ENCODE results near the gene ZNF787.

The ZNF787 gene

DNA sequence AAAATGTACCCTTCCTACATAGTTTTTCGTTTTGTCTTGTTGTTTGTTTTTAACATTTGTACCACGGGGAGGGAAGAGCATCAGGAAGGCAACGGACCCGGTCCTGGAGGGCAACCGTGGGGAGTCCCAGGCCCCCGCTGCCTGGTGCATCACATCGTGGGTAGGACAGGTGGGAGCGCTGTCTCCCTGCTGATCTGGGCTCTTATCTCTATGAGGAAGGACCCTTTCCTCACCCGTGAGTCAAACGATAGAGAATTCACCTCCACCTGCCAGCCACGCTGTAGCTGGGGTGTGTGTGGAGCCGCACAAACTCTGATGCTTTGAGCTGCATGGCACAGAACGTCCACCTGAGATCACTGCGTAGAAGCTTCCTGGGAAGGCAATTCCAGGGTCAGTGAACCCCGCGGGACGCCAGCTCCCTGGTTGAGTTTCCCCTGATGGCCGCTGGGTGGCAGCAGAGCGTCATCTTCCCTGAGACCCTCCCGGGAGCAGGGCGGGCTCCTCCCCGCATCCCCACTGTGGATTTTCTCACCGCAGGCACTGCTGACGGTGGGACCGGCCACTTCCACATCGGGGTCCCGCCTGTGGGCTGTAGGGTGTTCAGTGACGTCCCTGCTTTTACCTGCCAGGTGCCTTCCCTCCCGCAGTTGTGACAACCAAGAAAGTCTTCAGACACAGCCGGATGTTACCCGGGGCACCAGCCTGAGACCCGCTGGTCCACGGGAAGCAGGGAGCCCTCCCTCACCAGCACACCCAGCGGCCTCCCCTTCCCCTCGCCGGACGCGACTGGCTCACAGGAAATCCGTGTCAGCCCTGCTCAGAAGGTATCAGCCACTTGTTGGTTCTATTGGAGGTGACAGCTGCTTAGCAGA is 54.7 kb downstream of the ZNF787 start:
- intact Hi-C loops (cut with DNase I) = no loop called here
- DNase-seq = peak in 9 of 10 donors; percentile 51 to 94 (median 75)

DNA sequence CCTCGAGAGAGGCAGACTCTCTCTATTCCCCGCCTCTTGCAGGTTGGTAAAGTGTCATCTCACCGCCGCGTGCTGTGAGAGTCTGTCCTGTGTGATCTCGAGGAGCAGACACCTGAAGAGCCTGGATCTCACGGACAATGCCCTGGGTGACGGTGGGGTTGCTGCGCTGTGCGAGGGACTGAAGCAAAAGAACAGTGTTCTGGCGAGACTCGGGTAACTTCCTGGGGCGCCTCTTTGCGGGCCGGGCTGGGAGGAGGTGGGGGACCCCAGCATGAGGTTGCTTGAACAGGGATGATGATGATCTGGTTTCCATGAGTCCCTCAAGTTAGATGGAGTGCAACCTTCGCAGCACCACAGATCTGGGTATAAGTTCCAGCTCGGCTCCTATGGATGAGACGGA is 67.5 kb downstream of the ZNF787 start:
- no peak for DNase-seq
- intact Hi-C loops (cut with DNase I) = no loop called here
